Dendritic cell treated with granulocyte-macrophage colony-stimulating factor and Interleukin-4, amounts not matched to agents 40 ng/mL and 50 ng/mL, for 4 days (primary cell): ENCODE results near the gene SGTA.

Source experiments
- H3K27ac Mint-ChIP-seq: one replicate; pipeline ENCODE4 v1.8.0; 2022; ENCODE audit warnings: mild to moderate bottlenecking, mixed read lengths
- H3K27me3 Mint-ChIP-seq: one replicate; pipeline ENCODE4 v1.8.0; 2022; ENCODE audit warnings: mild to moderate bottlenecking, mixed read lengths
- H3K36me3 Mint-ChIP-seq: one replicate; pipeline ENCODE4 v1.8.0; 2022; ENCODE audit warnings: low read depth, mixed read lengths
- H3K4me1 Mint-ChIP-seq: one replicate; pipeline ENCODE4 v1.8.0; 2022; ENCODE audit warnings: low read depth, mixed read lengths
- H3K4me3 Mint-ChIP-seq: one replicate; pipeline ENCODE4 v1.8.0; 2022; ENCODE audit warnings: mild to moderate bottlenecking, moderate library complexity, mixed read lengths
- H3K9me3 Mint-ChIP-seq: one replicate; pipeline ENCODE4 v1.8.0; 2022; ENCODE audit warnings: mixed read lengths
- intact Hi-C: fragments of 100-400 bp; cut with micrococcal nuclease; formaldehyde crosslinking; loops from one replicate; pipeline ENCODE4 v1.15.0; 2022

Gene SGTA

GRCh38 chr19:2805261-2805900 is 22.3 kb upstream of the SGTA start:
- Mint-ChIP-seq H3K27me3 (no peaks in the 10 kb centered on the region), H3K36me3 (peaks cover 96% of the 10 kb centered on the region), H3K4me3 (no peak overlapping the region), H3K27ac (no peak overlapping the region), H3K4me1 (no peaks in the 10 kb centered on the region), H3K9me3 (no peaks in the 10 kb centered on the region)
- intact Hi-C loops = no loop called here

DNA sequence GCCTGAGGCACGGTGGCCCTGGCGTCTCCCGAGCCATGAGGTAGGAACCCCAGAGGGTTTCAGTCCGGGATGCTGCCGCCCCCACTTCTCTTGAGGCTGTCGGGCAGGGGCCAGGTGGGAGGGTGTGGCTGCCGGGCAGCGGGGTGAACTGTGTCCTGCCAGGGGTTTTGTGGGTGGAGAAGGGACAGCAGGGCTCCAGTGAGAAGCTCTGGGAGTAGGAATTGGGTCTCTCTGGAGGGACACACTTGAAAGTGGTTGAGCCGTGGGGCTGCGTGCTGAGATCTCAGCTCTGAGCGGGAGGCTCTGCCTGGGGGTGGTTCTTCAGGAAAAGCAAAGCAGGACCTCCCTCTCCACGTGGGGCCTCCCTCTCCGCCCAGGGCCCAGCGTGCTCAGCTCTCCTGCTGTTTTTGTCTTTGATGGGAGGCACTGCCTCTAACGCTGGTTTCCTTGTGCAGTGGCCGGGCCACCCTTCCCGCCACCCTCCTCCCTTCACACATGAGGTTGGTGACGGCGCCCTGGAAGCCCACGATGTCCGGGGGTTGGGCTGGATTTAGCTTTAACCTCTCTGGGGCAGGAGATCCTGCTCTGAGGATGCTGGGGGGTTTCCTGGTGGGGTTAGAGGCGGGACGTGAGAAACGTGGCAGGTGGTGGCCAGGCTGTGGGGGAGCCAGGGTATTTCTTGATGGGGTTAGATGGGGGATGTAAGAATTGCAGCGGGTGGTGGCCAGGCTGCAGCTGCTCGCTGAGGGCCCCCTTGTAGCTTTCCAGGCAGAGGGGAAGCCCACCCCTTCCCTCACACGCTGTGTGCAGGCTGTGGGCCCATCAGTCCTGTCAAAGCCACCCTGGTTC is 21.3 kb upstream of the SGTA start:
- Mint-ChIP-seq H3K9me3 (no peaks in the 10 kb centered on the region), H3K4me1 (no peaks in the 10 kb centered on the region), H3K36me3 (peaks cover 96% of the 10 kb centered on the region), H3K4me3 (no peak overlapping the region), H3K27me3 (no peaks in the 10 kb centered on the region), H3K27ac (no peak overlapping the region)
- intact Hi-C loops = no loop called here

DNA sequence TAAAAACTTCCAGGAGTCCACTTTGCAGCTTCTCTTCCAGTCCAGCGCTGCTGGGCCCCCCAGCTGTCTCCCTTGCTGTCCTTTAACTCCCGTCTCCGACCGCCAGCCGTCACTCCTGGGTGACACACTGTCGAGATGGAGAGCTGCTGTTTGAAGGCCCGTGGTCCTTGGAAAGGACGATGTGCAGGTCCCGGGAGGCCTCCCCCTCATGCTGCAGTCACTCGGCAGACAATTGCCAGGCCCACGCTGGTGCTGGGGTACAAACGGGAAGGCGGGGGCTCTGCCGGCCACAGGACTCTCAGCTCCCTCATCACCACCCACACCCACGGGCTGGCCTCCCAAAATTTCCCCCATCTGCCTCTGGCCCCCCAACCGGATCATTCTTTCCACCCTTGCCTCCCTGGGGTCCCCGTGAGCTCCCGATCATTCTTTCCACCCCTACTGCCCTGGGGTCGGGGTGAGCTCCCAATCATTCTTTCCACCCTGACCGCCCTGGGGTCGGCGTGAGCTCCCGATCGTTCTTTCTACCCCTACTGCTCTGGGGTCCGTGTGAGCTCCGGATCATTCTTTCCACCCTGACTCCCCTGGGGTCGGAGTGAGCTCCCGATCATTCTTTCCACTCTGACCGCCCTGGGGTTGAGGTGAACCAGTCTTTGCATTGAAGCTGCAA is 20.5 kb upstream of the SGTA start:
- peaks cover 95% of the 10 kb centered on the region for H3K36me3 Mint-ChIP-seq
- intact Hi-C loops = no loop called here
- no peak overlapping the region for H3K4me3 Mint-ChIP-seq
- H3K9me3 Mint-ChIP-seq = no peaks in the 10 kb centered on the region
- no peak overlapping the region for H3K27ac Mint-ChIP-seq
- H3K27me3 Mint-ChIP-seq = no peaks in the 10 kb centered on the region
- no peaks in the 10 kb centered on the region for H3K4me1 Mint-ChIP-seq

- H3K27ac Mint-ChIP-seq = no peak overlapping the region
These were observed 19.8 kb upstream of the SGTA start for GRCh38 chr19:2802826-2803225.

DNA sequence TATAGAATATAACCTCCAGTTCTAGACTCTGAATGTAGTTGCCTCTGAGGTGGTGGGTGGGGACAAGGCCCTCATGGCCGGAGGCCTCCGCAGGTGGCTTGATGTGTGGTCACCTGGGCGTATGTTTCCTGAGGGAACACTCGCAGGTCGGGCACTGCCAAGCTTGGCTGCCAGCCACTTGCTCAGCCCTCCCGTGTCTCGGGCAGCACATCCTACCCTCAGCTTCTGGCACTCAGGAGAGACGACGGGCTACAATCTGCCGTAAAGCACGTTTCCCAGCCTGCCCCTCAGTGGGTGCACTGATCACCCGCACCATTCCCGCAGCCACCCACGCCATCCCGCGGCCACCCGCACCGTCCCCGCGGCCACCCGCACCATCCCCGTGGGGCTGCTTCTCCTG is 17.4 kb upstream of the SGTA start:
- no peak overlapping the region for H3K27ac Mint-ChIP-seq
- intact Hi-C loops = no loop called here
- H3K36me3 Mint-ChIP-seq = peaks cover 98% of the 10 kb centered on the region

More at GRCh38 chr19:2802826-2803225, 19.8 kb upstream of the SGTA start:
- H3K4me3 Mint-ChIP-seq = no peak overlapping the region
- no peaks in the 10 kb centered on the region for H3K27me3 Mint-ChIP-seq
- peaks cover 94% of the 10 kb centered on the region for H3K36me3 Mint-ChIP-seq
- intact Hi-C loops = no loop called here
- H3K4me1 Mint-ChIP-seq = no peaks in the 10 kb centered on the region
- no peaks in the 10 kb centered on the region for H3K9me3 Mint-ChIP-seq

DNA sequence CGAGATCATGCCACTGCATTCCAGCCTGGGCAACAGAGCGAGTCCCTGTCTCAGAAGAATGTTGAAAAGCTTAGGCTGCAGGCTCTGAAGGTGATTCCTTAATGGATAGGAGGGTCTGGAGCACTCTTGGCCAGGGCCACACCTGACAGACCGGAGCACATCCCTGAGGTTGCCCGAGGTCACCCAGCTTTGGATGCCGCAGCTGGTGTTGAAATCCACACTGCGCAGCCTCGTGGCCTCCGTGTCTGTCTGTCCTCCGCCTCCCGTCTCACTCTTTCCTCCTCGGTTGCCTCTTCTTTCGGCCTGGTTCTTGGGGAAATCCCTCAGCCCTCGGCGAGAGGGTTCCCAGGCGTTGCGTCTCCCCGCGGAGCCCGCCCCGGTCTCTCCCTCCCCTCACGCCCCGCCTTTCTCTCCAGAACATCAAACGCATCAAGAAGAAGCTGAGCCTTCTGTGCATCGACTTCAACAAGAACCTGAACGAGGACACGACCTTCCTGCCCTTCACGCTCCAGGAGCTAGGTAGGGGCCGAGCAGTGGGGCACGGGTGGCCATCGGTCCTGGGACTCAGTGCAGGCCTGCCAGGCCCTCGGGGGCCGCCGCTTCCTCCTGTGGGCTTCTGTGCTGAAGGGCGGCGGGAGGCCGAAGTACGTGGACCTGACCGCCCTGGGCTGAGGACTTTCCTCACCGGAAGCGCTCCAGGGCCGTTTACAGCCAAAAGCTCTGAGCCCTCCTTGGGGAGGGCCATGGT is 16.4 kb upstream of the SGTA start:
- intact Hi-C loops = no loop called here
- no peak overlapping the region for H3K4me3 Mint-ChIP-seq
- no peaks in the 10 kb centered on the region for H3K27me3 Mint-ChIP-seq
- peaks cover 98% of the 10 kb centered on the region for H3K36me3 Mint-ChIP-seq
- no peaks in the 10 kb centered on the region for H3K9me3 Mint-ChIP-seq
- peaks cover 4% of the 10 kb centered on the region for H3K4me1 Mint-ChIP-seq
- no peak overlapping the region for H3K27ac Mint-ChIP-seq

More for the DNA sequence above, 17.4 kb upstream of the SGTA start:
- no peak overlapping the region for H3K4me3 Mint-ChIP-seq
- peaks cover 4% of the 10 kb centered on the region for H3K4me1 Mint-ChIP-seq
- no peaks in the 10 kb centered on the region for H3K9me3 Mint-ChIP-seq
- H3K27me3 Mint-ChIP-seq = no peaks in the 10 kb centered on the region

GRCh38 chr19:2798733-2799132 is 15.7 kb upstream of the SGTA start:
- Mint-ChIP-seq H3K9me3 (no peaks in the 10 kb centered on the region), H3K36me3 (peaks cover 98% of the 10 kb centered on the region), H3K4me1 (peaks cover 4% of the 10 kb centered on the region), H3K27ac (no peak overlapping the region), H3K4me3 (no peak overlapping the region), H3K27me3 (no peaks in the 10 kb centered on the region)
- intact Hi-C loops = no loop called here

DNA sequence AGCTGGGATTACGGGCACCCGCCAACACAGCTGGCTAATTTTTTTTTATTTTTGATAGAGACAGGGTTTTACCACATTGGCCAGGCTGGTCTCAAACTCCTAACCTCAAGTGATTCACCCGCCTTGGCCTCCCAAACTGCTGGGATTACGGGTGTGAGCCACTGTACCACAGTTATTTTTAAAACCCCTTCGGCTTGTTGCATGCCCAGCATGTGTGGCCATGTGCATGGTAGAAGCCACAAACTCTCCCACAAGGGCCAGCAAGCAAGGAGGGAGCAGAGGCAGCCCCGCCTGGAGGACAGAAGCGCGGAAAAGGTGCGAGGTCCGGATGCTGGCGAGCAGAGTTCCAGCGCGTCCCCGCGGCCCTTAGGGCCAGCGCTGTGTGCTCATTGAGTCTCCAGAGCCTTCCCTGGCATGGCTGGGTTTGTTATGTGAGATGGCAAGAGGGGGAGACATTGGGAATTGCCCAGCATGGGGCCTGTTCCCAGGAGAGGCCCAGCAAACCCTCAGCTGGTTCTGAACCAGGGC is 15.1 kb upstream of the SGTA start:
- Mint-ChIP-seq H3K27me3 (no peaks in the 10 kb centered on the region), H3K36me3 (peaks cover 98% of the 10 kb centered on the region), H3K9me3 (no peaks in the 10 kb centered on the region), H3K27ac (no peak overlapping the region), H3K4me1 (peaks cover 4% of the 10 kb centered on the region), H3K4me3 (no peak overlapping the region)
- intact Hi-C loops = no loop called here

GRCh38 chr19:2797280-2797679 is 14.2 kb upstream of the SGTA start:
- H3K4me3 Mint-ChIP-seq = no peak overlapping the region
- no peaks in the 10 kb centered on the region for H3K27me3 Mint-ChIP-seq

GRCh38 chr19:2796659-2797266 is 13.7 kb upstream of the SGTA start:
- Mint-ChIP-seq H3K4me1 (peaks cover 4% of the 10 kb centered on the region), H3K27ac (no peak overlapping the region), H3K4me3 (no peak overlapping the region), H3K9me3 (no peaks in the 10 kb centered on the region), H3K27me3 (no peaks in the 10 kb centered on the region), H3K36me3 (peaks cover 95% of the 10 kb centered on the region)
- intact Hi-C loops = no loop called here

More at GRCh38 chr19:2797280-2797679, 14.2 kb upstream of the SGTA start:
- intact Hi-C loops = no loop called here
- peaks cover 4% of the 10 kb centered on the region for H3K4me1 Mint-ChIP-seq
- H3K9me3 Mint-ChIP-seq = no peaks in the 10 kb centered on the region
- H3K27ac Mint-ChIP-seq = no peak overlapping the region
- H3K36me3 Mint-ChIP-seq = peaks cover 96% of the 10 kb centered on the region

DNA sequence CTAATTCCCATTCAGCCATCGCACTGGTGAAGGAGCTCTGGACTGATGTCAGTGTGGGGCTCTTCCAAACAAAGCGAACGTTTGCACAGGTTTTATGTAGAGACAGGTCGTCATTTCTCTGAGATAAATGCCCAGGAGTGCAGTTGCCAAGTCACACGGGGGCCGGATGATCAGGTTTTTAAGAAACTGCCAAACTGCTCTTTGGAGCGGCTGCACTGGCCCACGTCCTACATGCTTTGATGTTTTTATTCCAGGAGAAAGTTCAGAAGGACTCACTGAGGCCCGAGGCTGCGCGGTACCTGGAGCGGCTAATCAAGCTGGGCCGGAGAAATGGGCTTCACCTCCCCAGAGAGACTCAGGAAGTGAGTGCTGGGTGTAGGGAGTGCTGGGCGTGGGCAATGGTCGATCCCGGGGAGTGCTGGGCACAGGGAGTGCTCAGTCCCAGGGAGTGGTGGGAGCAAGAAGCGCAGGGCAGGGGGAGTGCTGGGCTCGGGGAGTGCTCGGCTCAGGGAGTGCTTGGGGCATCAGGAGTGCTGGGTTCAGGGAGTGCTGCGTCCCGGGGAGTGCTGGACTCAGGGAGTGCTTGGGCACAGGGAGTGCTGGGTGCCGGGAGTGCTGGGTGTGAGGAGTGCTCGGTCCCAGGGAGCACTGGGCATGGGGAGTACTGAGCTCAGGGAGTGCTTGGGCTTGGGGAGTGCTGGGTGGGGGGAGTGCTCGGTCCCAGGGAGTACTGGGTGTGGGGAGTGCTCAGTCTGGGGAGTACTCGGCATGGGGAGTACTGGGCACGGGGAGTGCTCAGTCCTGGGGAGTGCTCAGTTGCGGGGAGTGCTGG is 13.0 kb upstream of the SGTA start:
- H3K4me1 Mint-ChIP-seq = peaks cover 4% of the 10 kb centered on the region
- H3K4me3 Mint-ChIP-seq = no peak overlapping the region
- no peak overlapping the region for H3K27ac Mint-ChIP-seq
- intact Hi-C loops = no loop called here
- H3K36me3 Mint-ChIP-seq = peaks cover 95% of the 10 kb centered on the region
- no peaks in the 10 kb centered on the region for H3K9me3 Mint-ChIP-seq
- no peaks in the 10 kb centered on the region for H3K27me3 Mint-ChIP-seq

GRCh38 chr19:2793577-2793976 is 10.5 kb upstream of the SGTA start:
- Mint-ChIP-seq H3K4me1 (peaks cover 11% of the 10 kb centered on the region), H3K27ac (no peak overlapping the region), H3K4me3 (no peak overlapping the region), H3K9me3 (no peaks in the 10 kb centered on the region), H3K36me3 (peaks cover 90% of the 10 kb centered on the region), H3K27me3 (no peaks in the 10 kb centered on the region)
- intact Hi-C loops = no loop called here
